Measurements from ENCODE around the gene MYOZ1. TPM values are rescaled to one million over a fixed set of nuclear protein-coding genes. Genes with fewer than 3 reads are reported as not detected.

MYOZ1 gene
- total RNA-seq, 1 donor from 2014 or later, result 5.2 TPM

GRCh38 chr10:73655990-73656298, 14.7 kb upstream of the MYOZ1 start, which contains the start of gene SYNPO2L:
TSS of gene SYNPO2L (minus strand) at chr10:73656029. CDS start at chr10:73655922, 107 bp downstream.
- peak within 1 kb of the TSS; percentile 57 for H3K27ac Mint-ChIP-seq (ENCODE audit: unreplicated experiment)
- no peaks in the 10 kb centered on the region for H3K36me3 Mint-ChIP-seq (ENCODE audit: low read depth)
- peaks cover 24% of the 10 kb centered on the region for H3K4me1 Mint-ChIP-seq (ENCODE audit: low read depth)
- H3K9me3 Mint-ChIP-seq (ENCODE audit: low read depth), result no peaks in the 10 kb centered on the region
- H3K4me3 Mint-ChIP-seq (ENCODE audit: unreplicated experiment), result no peak within 1 kb of the TSS
- no peak for DNase-seq (ENCODE audit: low spot score)
- no peak for TF ChIP-seq CTCF (IDR thresholded peaks at IDR 0.05)
- H3K27me3 Mint-ChIP-seq (ENCODE audit: low read depth), result no peaks in the 10 kb centered on the region

GRCh38 chr10:73655257-73655989, 14.1 kb upstream of the MYOZ1 start:
- Mint-ChIP-seq H3K4me3 (ENCODE audit: unreplicated experiment) (no peak overlapping the region), H3K4me1 (ENCODE audit: low read depth) (peaks cover 25% of the 10 kb centered on the region), H3K36me3 (ENCODE audit: low read depth) (no peaks in the 10 kb centered on the region), H3K27ac (ENCODE audit: unreplicated experiment) (no peak overlapping the region), H3K27me3 (ENCODE audit: low read depth) (no peaks in the 10 kb centered on the region), H3K9me3 (ENCODE audit: low read depth) (no peaks in the 10 kb centered on the region)
- no peak for DNase-seq (ENCODE audit: low spot score)
- no peak for TF ChIP-seq CTCF (IDR thresholded peaks at IDR 0.05)

- H3K36me3 Mint-ChIP-seq (ENCODE audit: low read depth), result no peaks in the 10 kb centered on the region
- no peaks in the 10 kb centered on the region for H3K9me3 Mint-ChIP-seq (ENCODE audit: low read depth)
- DNase-seq (ENCODE audit: low spot score), result no peak
- peaks cover 31% of the 10 kb centered on the region for H3K4me1 Mint-ChIP-seq (ENCODE audit: low read depth)
- peak; percentile 32 for TF ChIP-seq CTCF (IDR thresholded peaks at IDR 0.05)
- H3K27me3 Mint-ChIP-seq (ENCODE audit: low read depth), result no peaks in the 10 kb centered on the region
- H3K27ac Mint-ChIP-seq (ENCODE audit: unreplicated experiment), result no peak overlapping the region
- H3K4me3 Mint-ChIP-seq (ENCODE audit: unreplicated experiment), result no peak overlapping the region
Observed at GRCh38 chr10:73653701-73654100, 12.4 kb upstream of the MYOZ1 start.

GRCh38 chr10:73653195-73653594, 11.9 kb upstream of the MYOZ1 start:
- Mint-ChIP-seq H3K36me3 (ENCODE audit: low read depth) (no peaks in the 10 kb centered on the region), H3K9me3 (ENCODE audit: low read depth) (no peaks in the 10 kb centered on the region), H3K27me3 (ENCODE audit: low read depth) (no peaks in the 10 kb centered on the region), H3K4me1 (ENCODE audit: low read depth) (peaks cover 31% of the 10 kb centered on the region), H3K4me3 (ENCODE audit: unreplicated experiment) (no peak overlapping the region), H3K27ac (ENCODE audit: unreplicated experiment) (no peak overlapping the region)
- TF ChIP-seq CTCF (IDR thresholded peaks at IDR 0.05), result no peak
- no peak for DNase-seq (ENCODE audit: low spot score)

- TF ChIP-seq CTCF (IDR thresholded peaks at IDR 0.05), result no peak
- DNase-seq (ENCODE audit: low spot score), result no peak
- Mint-ChIP-seq H3K4me1 (ENCODE audit: low read depth) (peaks cover 27% of the 10 kb centered on the region), H3K9me3 (ENCODE audit: low read depth) (no peaks in the 10 kb centered on the region), H3K4me3 (ENCODE audit: unreplicated experiment) (no peak overlapping the region), H3K27ac (ENCODE audit: unreplicated experiment) (peak overlapping the region; percentile 58), H3K36me3 (ENCODE audit: low read depth) (no peaks in the 10 kb centered on the region), H3K27me3 (ENCODE audit: low read depth) (no peaks in the 10 kb centered on the region)
Observed at GRCh38 chr10:73650537-73651331, 9.5 kb upstream of the MYOZ1 start.

Data from chondrocyte (in vitro differentiated cells).